Erythroblast (primary cell): ENCODE data around the gene ANXA2R.

Source experiments
- GATA1 ChIP-seq: IDR thresholded peaks from 2 replicates; pipeline ENCODE4 v1.6.1; 2011; ENCODE audit warnings: low read depth, mild to moderate bottlenecking, control low read depth, low read length, moderate library complexity
- POLR2A ChIP-seq: IDR thresholded peaks from 2 replicates; pipeline ENCODE4 v1.6.1; 2011; ENCODE audit warnings: mild to moderate bottlenecking, low read length

- TF ChIP-seq POLR2A (no peak), GATA1 (no peak)
Observed at GRCh38 chr5:43033841-43034590, 6.1 kb downstream of the ANXA2R start.
